Embryonic facial prominence (tissue), 1 donor: ENCODE results near the gene PIK3C2G.
"Not testable (repeated sequence)": the region's sequence is repeated elsewhere in the genome, so short reads cannot be mapped to it uniquely, and the experiment has no call there.

Source experiments
- DNase-seq: peaks from one replicate; pipeline ENCODE4 v3.0.0-alpha.2; 2016; ENCODE audit errors: extremely low spot score

Gene PIK3C2G

DNA sequence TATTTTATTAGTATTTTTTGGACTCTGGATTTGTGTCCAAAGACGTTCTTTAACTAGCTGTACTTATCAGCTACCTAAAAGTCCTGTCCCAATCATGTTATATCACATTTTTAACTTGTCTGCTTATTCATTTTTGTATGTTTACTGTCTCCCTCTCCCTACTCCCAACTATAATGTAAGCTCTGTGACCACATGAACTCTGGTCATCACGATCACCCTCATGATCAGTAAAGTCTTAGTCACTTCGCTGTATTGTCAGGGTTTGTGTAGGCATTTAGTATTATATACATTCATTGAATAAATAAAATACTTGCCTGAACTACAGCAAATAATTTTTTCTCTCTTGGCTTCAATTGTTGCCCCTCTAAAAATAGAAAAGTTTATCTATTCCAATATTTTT lies 211.0 kb downstream of the PIK3C2G start:
- no peak for DNase-seq

DNA sequence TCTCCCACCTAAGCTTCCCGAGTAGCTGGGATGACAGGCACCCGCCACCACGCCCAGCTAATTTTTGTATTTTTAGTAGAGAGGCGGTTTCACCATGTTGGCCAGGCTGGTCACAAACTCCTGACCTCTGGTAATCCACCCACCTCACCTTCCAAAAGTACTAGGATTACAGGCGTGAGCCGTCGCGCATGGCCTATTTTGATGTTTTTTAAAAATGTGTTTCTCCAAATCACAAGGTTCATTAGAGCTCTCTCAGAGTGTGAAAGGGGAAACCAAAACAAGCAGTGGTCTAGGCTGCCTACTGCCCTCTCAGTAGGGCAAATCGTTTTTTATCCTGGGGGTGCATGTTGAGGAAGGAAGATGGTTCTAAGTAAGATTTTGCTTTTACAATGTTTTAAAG lies 211.5 kb downstream of the PIK3C2G start:
- no peak for DNase-seq

DNA sequence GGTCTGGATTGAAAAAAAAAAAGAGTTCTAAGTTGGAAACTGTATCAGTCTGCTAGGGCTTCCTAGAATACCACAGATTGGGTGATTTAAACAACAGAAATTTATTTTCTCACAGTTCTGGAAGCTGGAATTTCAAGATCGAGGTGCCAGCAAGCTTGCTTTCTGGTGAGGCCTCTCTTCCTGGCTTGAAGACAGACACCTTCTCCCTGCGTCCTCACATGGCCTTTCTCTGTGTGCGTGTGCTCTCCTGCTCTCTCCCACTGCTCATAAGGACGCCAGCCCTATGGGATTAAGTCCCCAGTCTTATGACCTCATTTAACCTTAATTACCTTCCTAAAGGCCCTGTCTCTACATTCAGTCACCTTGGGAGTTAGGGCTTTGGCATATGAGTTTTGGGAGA lies 215.5 kb downstream of the PIK3C2G start:
- no peak for DNase-seq

DNA sequence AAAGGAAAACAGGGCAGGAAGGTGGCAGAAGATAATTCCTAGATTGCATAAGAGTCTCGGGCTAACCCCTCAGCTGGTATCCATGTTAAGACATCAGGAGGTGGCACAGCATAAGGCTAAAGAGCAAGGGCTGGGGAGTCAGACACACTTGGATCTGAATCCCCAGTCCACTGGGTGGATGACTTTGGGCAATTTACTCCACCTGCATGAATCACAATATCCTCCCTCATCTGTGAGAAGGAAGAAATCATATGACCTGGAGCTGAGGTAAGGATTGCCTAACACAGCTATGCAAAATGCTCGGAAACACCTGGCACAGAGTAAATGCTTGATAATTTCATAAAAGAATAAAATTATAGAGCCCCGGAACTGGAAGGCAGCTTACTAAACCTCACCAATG lies 217.9 kb downstream of the PIK3C2G start:
- no peak for DNase-seq

DNA sequence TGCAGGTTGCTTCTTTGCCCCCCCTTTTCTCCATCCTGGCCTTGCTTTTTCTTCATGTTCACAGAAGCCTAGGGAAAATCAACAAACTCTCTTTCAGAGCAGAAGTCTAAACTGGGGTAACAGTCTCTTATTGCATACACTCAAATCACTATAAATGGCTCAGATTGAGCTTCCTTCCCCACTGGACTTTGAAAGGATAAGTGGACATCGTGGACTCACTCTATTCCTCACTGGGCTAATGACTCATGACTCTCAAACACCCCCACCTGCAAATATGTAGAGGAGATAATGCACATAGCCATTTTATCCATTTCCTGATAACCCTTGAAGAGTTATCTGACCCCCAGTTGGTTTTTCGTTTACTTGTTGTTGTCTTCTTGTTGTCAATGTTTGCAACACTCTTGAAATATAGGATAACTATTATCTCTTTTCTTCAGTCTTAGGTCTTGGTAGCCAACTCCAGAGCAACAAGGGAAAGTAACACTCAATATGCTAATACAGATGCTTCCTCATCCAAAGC lies 221.3 kb downstream of the PIK3C2G start:
- DNase-seq = no peak

DNA sequence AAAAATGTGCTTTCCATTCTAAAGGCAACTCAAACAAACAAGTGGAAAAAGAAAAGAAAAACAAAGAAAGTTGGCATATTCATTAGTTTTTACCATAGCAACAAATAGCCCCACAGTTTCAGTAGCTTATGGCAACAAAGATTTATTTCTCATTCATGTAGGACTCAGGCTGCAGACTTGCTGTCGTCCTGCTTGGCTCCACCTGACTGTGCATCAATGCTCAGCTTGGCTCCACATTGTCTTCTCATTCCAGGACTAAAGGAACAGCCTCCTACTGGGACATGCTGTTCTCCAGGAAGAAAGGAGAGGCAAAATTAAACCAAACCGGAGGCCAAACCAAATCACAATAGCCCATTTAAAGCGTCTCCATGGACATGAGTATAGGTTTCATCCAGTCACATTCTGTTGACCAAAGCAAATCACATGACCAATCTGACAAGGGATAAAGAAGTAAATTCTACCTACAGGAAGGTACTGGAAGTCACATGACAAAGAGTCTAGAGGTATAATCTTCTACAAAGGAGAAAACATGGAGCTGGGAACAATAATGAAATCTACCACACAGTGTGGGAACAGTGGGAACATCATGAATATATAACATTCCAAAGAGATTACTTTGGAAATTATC lies 222.5 kb downstream of the PIK3C2G start:
- DNase-seq = no peak

DNA sequence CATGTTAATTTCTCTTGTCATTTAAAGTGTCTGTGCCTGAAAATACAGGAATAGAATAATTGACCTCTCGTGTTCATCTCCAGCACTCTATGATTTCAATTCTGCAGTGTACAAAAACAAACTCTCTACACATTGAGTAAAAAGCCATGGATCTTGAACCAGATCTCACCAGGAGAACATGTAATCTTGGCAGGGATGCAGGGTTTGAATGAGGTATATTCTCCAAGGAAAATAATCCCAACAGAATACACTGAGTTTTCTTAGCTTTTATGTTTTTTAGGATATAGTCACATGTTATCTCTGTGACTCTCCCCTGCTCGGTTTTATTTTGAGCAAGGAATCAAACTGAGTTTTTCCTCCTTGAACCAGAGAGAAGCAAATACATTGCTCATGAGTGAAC lies 224.7 kb downstream of the PIK3C2G start:
- DNase-seq = no peak

DNA sequence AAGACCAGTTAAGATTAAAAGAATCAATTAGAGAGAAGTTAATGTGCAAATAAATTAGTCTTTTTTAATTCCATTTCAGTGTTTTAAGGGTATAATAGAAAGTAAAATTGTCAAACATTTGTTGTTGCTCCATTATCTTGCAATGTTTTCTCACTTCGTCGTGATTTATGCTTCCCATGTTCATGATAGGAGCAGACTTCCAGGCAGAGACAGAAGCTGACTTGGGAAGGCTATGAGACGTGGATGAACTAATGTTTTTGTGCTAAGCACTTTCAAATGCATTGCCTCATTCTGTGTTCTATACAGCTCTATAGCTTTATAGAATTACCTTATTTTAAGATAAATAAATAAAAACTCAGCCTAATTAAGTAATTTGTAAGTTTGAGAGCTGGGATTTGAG lies 226.2 kb downstream of the PIK3C2G start:
- no peak for DNase-seq

DNA sequence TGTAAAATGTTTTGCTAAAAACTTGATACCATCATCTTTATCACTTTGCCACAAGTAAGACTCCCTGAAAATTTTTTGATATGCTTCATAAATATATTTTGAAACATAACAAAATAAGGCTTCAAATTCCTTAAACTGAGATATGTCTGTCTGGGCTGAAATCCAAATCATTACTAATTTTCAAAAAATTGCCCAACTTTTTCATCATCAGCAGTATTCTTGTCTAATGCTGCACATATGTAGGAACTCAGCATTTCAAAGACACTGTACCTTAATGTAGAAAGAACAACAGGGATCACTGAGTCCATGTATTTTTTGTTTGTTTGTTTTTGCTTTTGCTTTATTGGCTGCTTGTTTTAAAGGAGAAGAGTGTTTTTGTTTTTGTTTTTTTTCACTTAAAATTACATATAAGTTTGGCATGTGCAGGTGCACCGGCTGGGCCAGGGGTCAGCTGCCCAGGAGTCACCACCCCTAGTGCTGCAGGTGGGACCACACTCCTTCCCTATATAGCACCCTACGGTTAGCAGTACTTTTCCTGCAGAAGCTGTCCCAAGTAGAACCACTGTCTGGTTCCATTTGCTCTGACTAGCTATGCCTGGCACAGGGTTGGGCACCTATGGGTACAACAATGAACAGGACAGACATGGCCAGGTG lies 231.2 kb downstream of the PIK3C2G start:
- no peak for DNase-seq

DNA sequence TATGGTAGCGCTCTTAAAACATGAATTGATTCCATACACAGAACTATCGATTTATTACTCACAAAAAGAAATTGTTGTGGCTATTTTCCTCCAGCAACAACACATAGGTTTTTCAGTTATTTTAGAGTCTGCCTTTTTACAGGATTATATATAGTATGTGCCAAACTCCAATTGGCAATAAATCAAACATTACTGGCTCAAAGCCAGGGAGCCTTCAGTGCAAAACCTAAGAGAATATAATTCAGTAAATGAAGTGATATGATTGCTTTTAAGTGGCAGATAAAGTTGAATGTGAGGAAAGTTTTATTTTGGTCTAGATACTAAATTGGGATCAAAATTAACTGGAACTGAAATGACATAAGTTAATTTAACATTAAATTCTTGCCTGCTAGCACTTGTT lies 234.8 kb downstream of the PIK3C2G start:
- no peak for DNase-seq

DNA sequence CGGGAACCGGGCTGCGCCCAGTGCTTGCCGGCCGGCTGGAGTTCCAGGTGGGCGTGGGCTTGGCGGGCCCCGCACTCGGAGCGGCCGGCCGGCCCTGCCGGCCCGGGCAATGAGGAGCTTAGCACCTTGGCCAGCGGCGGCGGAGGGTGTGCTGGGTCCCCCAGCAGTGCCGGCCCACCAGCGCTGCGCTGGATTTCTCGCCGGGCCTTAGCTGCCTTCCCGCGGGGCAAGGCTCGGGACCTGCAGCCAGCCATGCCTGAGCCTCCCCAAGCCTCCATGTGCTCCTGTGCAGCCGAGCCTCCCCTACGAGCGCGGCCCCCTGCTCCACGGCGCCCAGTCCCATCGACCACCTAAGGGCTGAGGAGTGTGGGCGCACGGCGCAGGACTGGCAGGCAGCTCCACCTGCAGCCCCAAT lies 238.8 kb downstream of the PIK3C2G start:
- DNase-seq = not testable (repeated sequence)

DNA sequence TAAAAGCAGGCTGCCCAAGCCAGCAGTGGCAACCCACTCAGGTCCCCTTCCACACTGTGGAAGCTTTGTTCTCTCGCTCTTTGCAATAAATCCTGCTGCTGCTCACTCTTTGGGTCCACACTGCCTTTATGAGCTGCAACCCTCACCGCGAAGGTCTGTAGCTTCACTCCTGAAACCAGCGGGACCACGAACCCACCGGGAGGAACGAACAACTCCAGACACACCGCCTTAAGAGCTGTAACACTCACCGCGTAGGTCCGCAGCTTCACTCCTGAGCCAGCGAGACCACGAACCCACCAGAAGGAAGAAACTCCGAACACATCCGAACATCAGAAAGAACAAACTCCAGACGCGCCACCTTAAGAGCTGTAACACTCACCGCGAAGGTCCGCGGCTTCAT lies 239.4 kb downstream of the PIK3C2G start:
- DNase-seq = not testable (repeated sequence)

DNA sequence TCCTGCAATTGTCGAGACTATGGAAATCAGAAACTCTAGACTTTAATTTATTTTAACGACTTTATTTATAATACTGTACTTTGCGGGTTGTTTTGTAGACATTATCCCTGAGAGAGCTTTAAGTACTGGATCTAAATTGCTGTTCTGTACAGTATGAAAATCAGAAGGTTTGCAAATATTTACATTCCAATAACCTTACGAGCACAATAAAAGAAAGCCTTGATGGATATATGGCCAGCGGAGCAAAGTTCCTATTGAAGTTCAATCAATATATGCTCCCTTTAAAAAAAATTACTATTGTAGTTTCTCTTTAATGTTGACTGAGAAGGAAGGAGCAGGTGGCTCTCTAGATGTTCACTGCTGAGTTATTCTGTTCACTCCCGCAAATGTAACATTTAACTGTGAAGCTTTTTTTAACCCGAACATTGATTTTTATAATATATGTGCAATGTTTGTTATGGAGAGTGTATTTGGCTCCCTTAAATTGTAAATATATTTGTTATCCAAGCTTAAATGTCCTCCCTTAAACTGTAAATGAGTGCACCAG lies 241.2 kb downstream of the PIK3C2G start:
- DNase-seq = no peak

DNA sequence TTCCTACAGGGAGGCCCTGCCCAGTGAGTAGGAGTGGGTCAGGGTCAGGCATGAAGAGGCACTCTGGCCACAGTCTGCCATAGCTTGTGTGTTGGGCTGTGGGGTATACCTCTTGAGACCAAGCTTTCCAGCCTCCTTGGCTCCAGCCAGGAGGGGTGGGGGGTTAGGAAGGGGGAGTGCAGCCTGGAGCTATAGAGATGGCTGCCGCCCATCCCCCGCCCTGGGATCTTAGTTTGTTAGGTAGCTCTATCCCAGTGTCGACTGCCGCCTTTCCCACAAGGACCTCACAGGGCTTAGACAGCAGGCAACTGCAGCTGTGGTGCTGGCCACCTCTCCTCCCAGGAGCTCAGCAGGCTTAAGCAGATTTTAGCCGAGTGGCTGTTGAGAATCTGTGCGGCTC lies 260.1 kb downstream of the PIK3C2G start:
- DNase-seq = no peak

DNA sequence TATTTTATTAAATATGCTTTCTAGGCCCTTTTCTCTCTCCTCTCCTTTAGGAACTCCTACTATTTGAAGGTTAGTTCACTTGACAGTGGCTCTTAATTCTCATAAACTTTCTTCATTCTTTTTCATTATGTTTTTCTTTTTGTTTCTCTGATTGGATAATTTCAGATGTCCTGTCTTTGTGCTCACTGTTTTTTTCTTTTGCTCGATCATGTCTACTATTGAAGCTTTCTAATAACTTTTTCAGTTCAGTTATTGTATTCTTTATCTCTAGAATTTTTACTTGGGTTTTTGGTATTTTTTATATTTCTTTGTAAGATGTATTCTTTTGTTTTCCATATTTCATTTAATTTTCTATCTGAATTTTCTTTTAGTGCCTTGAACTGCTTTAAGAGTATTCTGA lies 261.5 kb downstream of the PIK3C2G start:
- DNase-seq = no peak

DNA sequence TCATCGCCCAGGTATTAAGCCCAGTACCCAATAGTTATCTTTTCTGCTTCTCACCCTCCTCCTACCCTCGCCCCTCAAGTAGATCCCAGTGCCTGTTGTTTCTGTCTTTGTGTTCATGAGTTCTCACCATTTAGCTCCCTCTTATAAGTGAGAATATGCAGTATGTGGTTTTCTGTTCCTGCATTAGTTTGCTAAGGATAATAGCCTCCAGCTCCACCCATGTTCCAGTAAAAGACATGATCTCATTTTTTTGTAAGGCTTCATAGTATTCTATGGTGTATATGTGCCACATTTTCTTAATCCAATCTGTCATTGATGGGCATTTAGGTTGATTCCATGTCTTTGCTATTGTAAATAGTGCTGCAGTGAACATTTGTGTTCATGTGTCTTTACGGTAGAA lies 281.2 kb downstream of the PIK3C2G start:
- DNase-seq = not testable (repeated sequence)

DNA sequence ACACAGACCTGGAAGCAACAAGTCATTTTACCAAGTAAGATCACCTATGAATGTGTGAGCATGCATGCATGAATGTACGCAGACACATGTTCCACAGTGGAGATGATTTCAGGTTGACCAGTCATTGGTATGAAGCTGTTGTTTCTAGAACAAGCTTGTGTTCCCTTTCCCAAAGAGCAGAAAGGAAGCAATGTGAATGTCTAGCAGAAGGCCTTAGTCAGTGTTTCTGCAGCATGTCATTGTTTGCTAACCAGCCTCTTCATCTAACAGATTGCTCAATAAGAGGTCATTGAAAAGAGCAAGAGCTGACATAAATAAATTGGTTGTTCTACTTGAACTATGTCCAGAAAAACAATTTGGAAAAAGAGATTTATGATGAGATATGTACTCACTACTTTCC lies 285.1 kb downstream of the PIK3C2G start:
- DNase-seq = no peak

DNA sequence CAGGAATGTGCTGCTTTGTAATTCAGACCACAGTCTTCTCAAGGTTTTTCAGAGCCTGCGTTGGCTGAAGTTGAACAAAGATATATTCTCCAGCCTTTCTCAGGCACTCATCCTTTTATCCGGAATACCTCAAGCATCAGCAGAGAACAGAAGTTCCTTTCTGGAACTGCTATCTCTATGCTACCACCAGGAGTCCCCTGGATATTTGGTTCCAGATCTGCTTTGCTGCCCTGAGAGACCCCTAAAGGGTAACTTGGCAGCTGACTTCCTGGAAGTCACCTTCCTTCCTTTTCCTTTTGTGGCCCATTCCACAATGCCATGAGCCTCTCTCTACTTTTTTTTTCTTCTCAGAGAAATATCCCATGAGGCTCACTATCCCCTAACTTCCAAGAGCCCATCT lies 288.3 kb downstream of the PIK3C2G start:
- DNase-seq = no peak

DNA sequence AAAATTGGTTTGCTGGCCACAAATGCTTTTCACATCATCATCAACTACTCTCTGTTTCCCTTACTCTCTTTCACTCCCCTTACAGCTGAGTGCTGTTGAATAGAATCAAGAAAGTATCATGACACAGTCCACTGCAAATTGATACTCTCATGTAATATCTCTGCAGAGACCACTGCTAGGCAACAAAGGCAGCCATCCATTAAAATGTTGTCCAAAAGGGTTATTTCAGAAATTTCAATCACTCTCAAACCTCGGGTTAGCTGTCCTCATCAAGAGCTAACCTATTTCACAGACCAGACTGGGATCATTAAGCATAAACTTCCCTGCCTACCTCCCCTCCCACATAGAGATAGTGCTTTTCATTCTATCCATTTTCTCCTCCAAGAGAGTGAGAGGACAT lies 289.8 kb downstream of the PIK3C2G start:
- no peak for DNase-seq

DNA sequence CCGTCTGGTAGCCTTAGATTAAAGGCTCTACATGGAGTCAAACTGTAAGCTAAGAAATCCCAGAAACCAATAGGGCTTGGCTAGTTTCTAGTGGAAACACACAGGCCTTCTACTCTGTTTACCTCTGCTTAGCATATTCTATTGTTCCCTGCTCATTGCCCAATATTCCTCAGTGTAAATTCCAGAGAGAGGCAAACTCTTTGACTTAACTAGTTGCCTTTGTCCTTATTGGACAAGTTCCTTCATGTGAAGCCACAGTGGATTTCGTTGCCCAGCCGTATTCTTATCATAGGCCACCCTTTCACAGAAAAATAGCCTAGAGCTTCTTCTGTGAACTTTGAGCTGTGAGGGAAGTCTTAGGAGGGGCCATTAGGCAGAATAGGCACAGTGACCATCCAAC lies 290.4 kb downstream of the PIK3C2G start:
- no peak for DNase-seq

DNA sequence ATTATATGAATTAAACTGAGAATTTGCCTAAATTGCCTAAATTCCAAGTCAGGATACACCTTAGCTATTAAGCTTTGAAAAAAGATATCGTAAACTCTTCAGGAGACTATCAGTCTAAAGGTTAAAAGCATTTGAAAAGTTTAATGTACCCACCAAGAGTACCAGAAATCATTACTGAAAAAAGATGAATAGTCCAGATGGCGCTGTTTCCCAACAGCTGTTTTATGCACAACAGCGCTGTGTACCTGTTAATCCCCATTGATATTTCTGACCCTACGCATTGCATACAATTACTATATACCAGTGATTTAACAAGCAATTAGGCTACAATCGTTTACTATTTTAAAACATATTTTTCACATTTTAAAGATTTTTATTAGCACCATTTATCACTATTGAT lies 291.5 kb downstream of the PIK3C2G start:
- no peak for DNase-seq

DNA sequence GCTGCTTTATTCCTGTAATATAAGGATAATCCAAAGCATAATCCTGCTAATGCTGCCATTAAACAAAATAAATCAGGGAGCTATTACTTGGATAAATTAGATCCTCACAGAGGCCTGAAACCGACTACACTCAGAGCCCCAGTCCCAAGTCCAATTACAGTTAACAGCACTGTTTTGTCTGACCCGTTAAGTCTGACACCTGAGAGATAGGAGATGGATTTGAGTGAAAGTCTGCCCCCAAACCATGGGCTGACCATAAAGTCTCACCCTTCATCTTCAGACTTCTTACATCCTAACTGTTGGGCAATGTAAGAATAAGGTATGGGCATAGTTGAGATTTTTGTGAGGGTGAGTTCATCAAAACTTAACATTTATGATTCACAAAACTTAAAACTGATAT lies 294.8 kb downstream of the PIK3C2G start:
- DNase-seq = no peak

DNA sequence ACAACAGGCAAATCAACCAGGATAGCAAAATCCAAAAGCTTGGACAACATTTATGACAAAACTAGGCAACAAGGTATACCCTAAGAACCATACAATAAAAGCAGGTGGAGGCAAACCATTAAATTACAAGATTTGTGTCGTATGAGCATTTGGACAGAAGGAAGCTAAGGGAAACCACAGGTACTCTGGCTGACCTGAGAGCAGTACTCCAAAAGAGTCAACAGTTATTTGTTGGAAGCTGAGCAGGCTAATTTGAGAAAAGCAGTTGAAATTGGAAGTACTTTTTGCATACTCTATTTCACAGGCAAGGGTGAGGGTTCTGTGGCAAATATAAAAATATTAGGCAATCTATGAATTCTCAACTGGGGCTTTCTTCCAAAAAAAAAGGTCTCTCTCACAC lies 297.9 kb downstream of the PIK3C2G start:
- DNase-seq = no peak
